ENCODE results near the gene EDIL3.

EDIL3 gene

DNA sequence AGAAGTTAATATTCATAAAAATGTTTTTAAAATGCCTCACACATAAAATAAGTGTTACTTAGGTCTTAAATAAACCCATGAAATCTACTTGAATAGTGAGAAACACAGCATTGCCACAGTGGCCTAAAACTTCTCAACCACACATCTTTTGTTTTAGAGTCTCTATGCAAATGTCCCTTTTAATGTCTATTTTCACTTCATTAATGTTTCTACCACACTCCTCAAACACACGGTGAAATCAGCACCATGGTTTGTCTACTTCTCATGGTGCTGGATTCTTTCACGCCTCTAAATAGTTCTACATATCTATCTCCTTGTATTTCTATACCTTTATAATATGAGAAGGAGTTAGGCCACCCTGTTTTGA lies 111.2 kb downstream of the EDIL3 start:
- DNase-seq (ENCODE audit: insufficient read length, low spot score) (no peak), FAIRE-seq (no peak)
- TF ChIP-seq PAX5 (IDR thresholded peaks at IDR 0.05; ENCODE audit: insufficient read depth, low read length, severe bottlenecking) (no peak), POLR2AphosphoS5 (IDR thresholded peaks at IDR 0.05; ENCODE audit: low read depth, low read length) (no peak), POLR2A (IDR thresholded peaks at IDR 0.05; ENCODE audit: low read depth, low read length) (no peak), POU2F2 (IDR thresholded peaks at IDR 0.05; ENCODE audit: low read depth, low read length) (no peak)

DNA sequence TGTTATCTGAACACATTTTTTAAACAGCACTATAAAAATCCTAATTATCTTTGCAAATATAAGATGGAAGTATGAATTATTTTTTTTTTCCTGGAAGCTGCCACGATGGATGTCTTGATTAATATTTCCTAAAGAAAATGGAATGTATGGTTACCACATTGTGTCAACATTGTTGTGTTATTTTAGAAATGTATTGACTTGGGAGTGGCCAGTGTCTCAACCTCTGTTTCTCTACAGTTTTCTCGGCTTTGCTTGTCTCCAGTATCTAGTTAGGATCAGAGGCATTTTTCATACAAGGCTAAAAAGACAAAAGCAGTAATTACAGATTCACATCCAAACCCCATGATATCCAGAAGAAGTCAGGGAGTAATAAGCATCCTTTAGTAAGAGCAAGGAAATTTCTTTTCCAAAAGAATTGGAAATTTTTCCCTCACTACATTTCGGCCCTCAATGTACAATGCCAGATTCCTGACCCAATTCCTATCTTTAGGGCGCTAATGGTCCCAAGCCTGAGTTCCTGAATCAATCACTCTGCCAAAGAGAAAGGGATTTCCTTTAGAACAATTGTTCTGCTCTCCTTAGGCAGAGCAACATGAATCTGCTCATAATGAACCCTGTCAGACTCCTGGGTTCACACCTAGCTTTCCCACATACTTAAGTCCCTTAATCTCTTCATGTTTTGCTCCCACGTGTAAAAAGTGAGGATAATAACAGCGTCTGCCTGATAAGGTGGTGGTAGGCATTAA lies 111.7 kb downstream of the EDIL3 start:
- TF ChIP-seq TAF1 (IDR thresholded peaks at IDR 0.05; ENCODE audit: low read depth, low read length), result no peak
- TF ChIP-seq POLR2A (IDR thresholded peaks at IDR 0.05; ENCODE audit: low read depth, low read length), result no peak
- TF ChIP-seq POLR2AphosphoS5 (IDR thresholded peaks at IDR 0.05; ENCODE audit: low read depth, low read length), result no peak
- no peak for TF ChIP-seq PAX5 (IDR thresholded peaks at IDR 0.05; ENCODE audit: insufficient read depth, low read length, severe bottlenecking)
- no peak for TF ChIP-seq POU2F2 (IDR thresholded peaks at IDR 0.05; ENCODE audit: low read depth, low read length)
- no peak for TF ChIP-seq SPI1 (IDR thresholded peaks at IDR 0.05; ENCODE audit: low read depth, low read length)
- no peak for FAIRE-seq
- DNase-seq (ENCODE audit: insufficient read length, low spot score), result no peak

- no peak for FAIRE-seq
- TF ChIP-seq POLR2AphosphoS5 (IDR thresholded peaks at IDR 0.05; ENCODE audit: low read depth, low read length), result no peak
- no peak for TF ChIP-seq POLR2A (IDR thresholded peaks at IDR 0.05; ENCODE audit: low read depth, low read length)
- no peak for TF ChIP-seq TAF1 (IDR thresholded peaks at IDR 0.05; ENCODE audit: low read depth, low read length)
- no peak for TF ChIP-seq SPI1 (IDR thresholded peaks at IDR 0.05; ENCODE audit: low read depth, low read length)
- TF ChIP-seq POU2F2 (IDR thresholded peaks at IDR 0.05; ENCODE audit: low read depth, low read length), result no peak
- no peak for TF ChIP-seq PAX5 (IDR thresholded peaks at IDR 0.05; ENCODE audit: insufficient read depth, low read length, severe bottlenecking)
- no peak for DNase-seq (ENCODE audit: insufficient read length, low spot score)
These were observed 118.7 kb downstream of the EDIL3 start for GRCh38 chr5:84265739-84266550.

DNA sequence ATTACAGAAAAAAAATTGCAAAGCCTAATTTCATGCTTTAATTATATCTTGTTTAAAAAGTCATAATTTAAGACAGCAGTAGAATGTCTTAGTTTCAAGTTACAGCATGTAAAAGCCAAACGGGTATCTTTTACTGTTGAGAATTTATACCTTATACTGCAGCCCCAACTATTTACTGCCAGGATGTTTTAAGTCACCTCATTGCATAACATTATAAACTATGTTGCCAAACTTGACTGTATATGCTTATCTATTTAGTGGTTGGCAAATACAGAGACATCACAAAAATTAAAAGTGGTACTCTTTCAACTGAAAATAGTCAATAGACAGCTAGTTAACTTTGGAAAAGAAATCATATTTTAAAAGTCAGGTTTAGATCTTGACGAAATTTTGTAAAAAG lies 119.5 kb downstream of the EDIL3 start:
- no peak for TF ChIP-seq TAF1 (IDR thresholded peaks at IDR 0.05; ENCODE audit: low read depth, low read length)
- no peak for TF ChIP-seq PAX5 (IDR thresholded peaks at IDR 0.05; ENCODE audit: insufficient read depth, low read length, severe bottlenecking)
- FAIRE-seq (no peak), DNase-seq (ENCODE audit: insufficient read length, low spot score) (no peak)

DNA sequence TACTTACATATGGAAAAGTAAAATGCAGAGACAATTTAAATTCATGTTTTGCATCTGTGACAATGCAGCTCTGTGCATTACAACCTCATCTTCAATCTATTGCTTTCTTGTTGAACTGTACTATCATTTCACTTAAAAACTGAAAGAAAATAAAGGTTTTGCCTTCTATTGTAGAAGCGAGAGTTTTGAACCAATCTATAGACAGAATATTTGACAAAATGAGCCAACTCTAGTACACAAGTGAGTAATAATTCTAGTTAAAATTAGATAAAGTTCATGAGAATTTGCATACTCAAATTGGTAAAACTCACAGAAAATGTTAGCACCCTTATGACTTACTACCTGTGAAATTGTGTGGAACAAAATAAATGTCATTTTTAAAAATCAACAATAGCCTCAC lies 123.7 kb downstream of the EDIL3 start:
- DNase-seq (ENCODE audit: insufficient read length, low spot score) (no peak), FAIRE-seq (no peak)
- TF ChIP-seq TAF1 (IDR thresholded peaks at IDR 0.05; ENCODE audit: low read depth, low read length) (no peak), PAX5 (IDR thresholded peaks at IDR 0.05; ENCODE audit: insufficient read depth, low read length, severe bottlenecking) (no peak), POU2F2 (IDR thresholded peaks at IDR 0.05; ENCODE audit: low read depth, low read length) (no peak), POLR2A (IDR thresholded peaks at IDR 0.05; ENCODE audit: low read depth, low read length) (no peak), POLR2AphosphoS5 (IDR thresholded peaks at IDR 0.05; ENCODE audit: low read depth, low read length) (no peak), SPI1 (IDR thresholded peaks at IDR 0.05; ENCODE audit: low read depth, low read length) (no peak)

GRCh38 chr5:84260140-84260539 lies 124.5 kb downstream of the EDIL3 start:
- TF ChIP-seq SPI1 (IDR thresholded peaks at IDR 0.05; ENCODE audit: low read depth, low read length) (peak; percentile 76), POU2F2 (IDR thresholded peaks at IDR 0.05; ENCODE audit: low read depth, low read length) (no peak)
- no peak for FAIRE-seq
- no peak for DNase-seq (ENCODE audit: insufficient read length, low spot score)

GRCh38 chr5:84259283-84260045 lies 125.2 kb downstream of the EDIL3 start:
- FAIRE-seq (no peak), DNase-seq (ENCODE audit: insufficient read length, low spot score) (no peak)
- TF ChIP-seq POLR2AphosphoS5 (IDR thresholded peaks at IDR 0.05; ENCODE audit: low read depth, low read length) (no peak), POLR2A (IDR thresholded peaks at IDR 0.05; ENCODE audit: low read depth, low read length) (no peak), PAX5 (IDR thresholded peaks at IDR 0.05; ENCODE audit: insufficient read depth, low read length, severe bottlenecking) (no peak), SPI1 (IDR thresholded peaks at IDR 0.05; ENCODE audit: low read depth, low read length) (no peak), TAF1 (IDR thresholded peaks at IDR 0.05; ENCODE audit: low read depth, low read length) (no peak), POU2F2 (IDR thresholded peaks at IDR 0.05; ENCODE audit: low read depth, low read length) (no peak)

DNA sequence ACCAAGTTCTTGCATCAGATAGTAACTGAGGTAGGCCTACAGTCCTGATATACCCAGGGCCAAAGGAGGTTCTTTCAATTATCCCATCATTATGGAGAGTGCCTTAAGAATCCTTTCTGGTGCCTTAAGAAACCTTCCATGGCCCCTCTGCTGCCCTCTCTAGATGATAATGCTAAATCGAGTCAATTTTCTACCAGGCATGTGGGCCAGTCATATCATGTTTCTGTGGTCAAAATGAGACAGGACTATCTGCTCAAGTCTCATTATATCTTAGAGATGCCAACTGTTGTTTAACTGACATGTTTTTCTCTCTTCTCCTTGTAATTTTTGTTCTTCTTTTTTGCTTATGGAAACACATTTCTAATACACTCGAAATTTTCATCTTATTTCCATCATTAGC lies 127.6 kb downstream of the EDIL3 start:
- FAIRE-seq (no peak), DNase-seq (ENCODE audit: insufficient read length, low spot score) (no peak)
- TF ChIP-seq POLR2A (IDR thresholded peaks at IDR 0.05; ENCODE audit: low read depth, low read length) (no peak), TAF1 (IDR thresholded peaks at IDR 0.05; ENCODE audit: low read depth, low read length) (no peak), POLR2AphosphoS5 (IDR thresholded peaks at IDR 0.05; ENCODE audit: low read depth, low read length) (no peak)

DNA sequence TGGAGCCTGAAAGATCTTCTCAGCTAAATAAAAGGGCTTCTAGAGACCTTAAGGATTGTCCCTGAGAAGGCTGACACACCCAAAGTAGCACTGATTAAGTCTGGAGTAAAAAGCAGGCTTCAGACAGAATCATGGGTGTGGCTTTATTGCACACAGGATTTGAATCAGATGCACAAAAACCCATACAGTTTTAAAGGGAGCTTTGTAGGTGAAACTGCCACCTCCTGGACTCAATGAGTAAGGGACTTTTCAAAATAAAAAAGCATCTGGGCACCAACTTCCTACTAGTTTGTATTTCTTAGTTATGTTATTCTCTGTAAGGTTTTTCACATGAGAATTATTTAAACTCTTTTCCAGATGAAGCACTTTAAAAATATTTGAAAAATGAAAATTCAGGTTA lies 129.4 kb downstream of the EDIL3 start:
- no peak for FAIRE-seq
- TF ChIP-seq TAF1 (IDR thresholded peaks at IDR 0.05; ENCODE audit: low read depth, low read length) (no peak), SPI1 (IDR thresholded peaks at IDR 0.05; ENCODE audit: low read depth, low read length) (no peak), PAX5 (IDR thresholded peaks at IDR 0.05; ENCODE audit: insufficient read depth, low read length, severe bottlenecking) (no peak), POLR2A (IDR thresholded peaks at IDR 0.05; ENCODE audit: low read depth, low read length) (no peak), POLR2AphosphoS5 (IDR thresholded peaks at IDR 0.05; ENCODE audit: low read depth, low read length) (no peak), POU2F2 (IDR thresholded peaks at IDR 0.05; ENCODE audit: low read depth, low read length) (no peak)
- peak; percentile 6 for DNase-seq (ENCODE audit: insufficient read length, low spot score)

Measured in GM12891 (cell line).